Fibroblast of lung (primary cell): ENCODE results near the gene NUDCD3. TPM values are rescaled to one million over a fixed set of nuclear protein-coding genes. Genes with fewer than 3 reads are reported as not detected.
A peak's percentile ranks its signal among the peaks of the same experiment; 100 is the strongest.

ENCODE experiments used
- DNase-seq, 2 donors: peaks; one replicate each; pipeline versions ENCODE4 v3.0.0 to v3.0.0-alpha.2; 2010; ENCODE audit warnings: low read depth in 2 of 2
- H2AFZ ChIP-seq: 2 replicates; pipeline ENCODE4 v1.5.1; 2012; ENCODE audit warnings: low read length, control low read depth, inconsistent platforms
- H3K27ac ChIP-seq: 2 replicates; pipeline ENCODE4 v1.5.1; 2011; ENCODE audit warnings: low read length, control low read depth; ENCODE audit not compliant: insufficient read depth
- H3K27me3 ChIP-seq: 2 replicates; pipeline ENCODE4 v1.5.1; 2011; ENCODE audit warnings: mild to moderate bottlenecking, low read length; ENCODE audit not compliant: control insufficient read depth, insufficient read depth
- H3K36me3 ChIP-seq: 2 replicates; pipeline ENCODE4 v1.5.1; 2011; ENCODE audit warnings: low read length; ENCODE audit not compliant: control insufficient read depth, insufficient read depth
- H3K4me1 ChIP-seq: 2 replicates; pipeline ENCODE4 v1.5.1; 2011; ENCODE audit warnings: low read length; ENCODE audit not compliant: control insufficient read depth, insufficient read depth; ENCODE audit errors: extremely low read depth
- H3K4me2 ChIP-seq: 2 replicates; pipeline ENCODE4 v1.5.1; 2011; ENCODE audit warnings: low read length, control low read depth; ENCODE audit not compliant: insufficient read depth; ENCODE audit errors: extremely low read depth
- H3K4me3 ChIP-seq, 4 experiments: fragments of 200-600 bp in 1 of 4; sonication (generic) in 1 of 4; replicated peaks in 1 of 4; 2 replicates each; pipeline ENCODE4 v1.5.1; 2011 to 2016; ENCODE audit warnings: low read length in 4 of 4, low read depth in 3 of 4, mild to moderate bottlenecking in 3 of 4, control low read depth in 2 of 4, inconsistent platforms in 1 of 4, mixed read lengths in 1 of 4; ENCODE audit not compliant: insufficient read depth in 1 of 4; ENCODE audit errors: control extremely low read depth in 1 of 4
- H3K79me2 ChIP-seq: 2 replicates; pipeline ENCODE4 v1.5.1; 2012; ENCODE audit warnings: mild to moderate bottlenecking, low read length, inconsistent platforms; ENCODE audit not compliant: control insufficient read depth, insufficient read depth
- H3K9ac ChIP-seq: 2 replicates; pipeline ENCODE4 v1.5.1; 2011; ENCODE audit warnings: mild to moderate bottlenecking, low read length, control low read depth; ENCODE audit not compliant: insufficient read depth
- H3K9me3 ChIP-seq: 2 replicates; pipeline ENCODE4 v1.5.1; 2012; ENCODE audit warnings: low read depth, low read length; ENCODE audit not compliant: control insufficient read depth, insufficient read depth
- H4K20me1 ChIP-seq: 2 replicates; pipeline ENCODE4 v1.5.1; 2011; ENCODE audit warnings: low read length; ENCODE audit not compliant: control insufficient read depth, insufficient read depth; ENCODE audit errors: extremely low read depth
- CTCF ChIP-seq, 2 donors: IDR thresholded peaks in 1 of 2; conservative IDR thresholded peaks in 1 of 2; 1 replicate in 1 of 2; 2 replicates in 1 of 2; pipeline ENCODE4 v1.5.1; 2011 to 2012; ENCODE audit warnings: low read length in 2 of 2, control low read depth in 1 of 2, inconsistent platforms in 1 of 2, low read depth in 1 of 2, mild to moderate bottlenecking in 1 of 2
- EZH2 ChIP-seq: IDR thresholded peaks from 2 replicates; pipeline ENCODE4 v1.5.1; 2012; ENCODE audit warnings: low read length, control low read depth, mild to moderate bottlenecking; ENCODE audit errors: missing control alignments
- polyA plus RNA-seq, 2 donors: library from polyadenylated mRNA; depleted of rRNA in 1 of 2; stranded (reverse) in 1 of 2; unstranded in 1 of 2; fragments of >200 nt; gene quantifications; 2 replicates each; pipeline ENCODE4 v1.2.1, GENCODE V29; 2011 to 2012; ENCODE audit warnings: missing spikeins in 1 of 2
- total RNA-seq: library from RNA; depleted of rRNA; stranded (reverse); fragments of >200 nt; gene quantifications from 2 replicates; pipeline ENCODE4 v1.2.1, GENCODE V29; 2014

NUDCD3 gene
- total and polyA plus RNA-seq, 2 donors (not counting 1 experiment from before 2014, with no cell fraction given), result 51.9 to 68.7 TPM

GRCh38 chr7:44467217-44467548 lies 23.3 kb downstream of the NUDCD3 start:
- no peaks in the 10 kb centered on the region for H3K27me3 ChIP-seq
- no peak overlapping the region for H3K4me3 ChIP-seq
- no peak overlapping the region for H3K4me2 ChIP-seq
- no peak overlapping the region for H3K9ac ChIP-seq
- peaks cover 2% of the 10 kb centered on the region for H3K36me3 ChIP-seq
- no peak for DNase-seq
- no peak overlapping the region for H3K27ac ChIP-seq
- H3K79me2 ChIP-seq, result peaks cover 34% of the 10 kb centered on the region
- H3K4me1 ChIP-seq, result no peaks in the 10 kb centered on the region
- H4K20me1 ChIP-seq, result no peaks in the 10 kb centered on the region
- H3K9me3 ChIP-seq, result no peaks in the 10 kb centered on the region
- H2AFZ ChIP-seq, result no peak overlapping the region
- TF ChIP-seq EZH2 (no peak), CTCF (conservative IDR thresholded peaks at IDR 0.05 in 1 of 2, IDR thresholded peaks at IDR 0.05 in 1 of 2; ENCODE audit: low read depth in 1 of 2, low read length in 2 of 2) (no peak)

DNA sequence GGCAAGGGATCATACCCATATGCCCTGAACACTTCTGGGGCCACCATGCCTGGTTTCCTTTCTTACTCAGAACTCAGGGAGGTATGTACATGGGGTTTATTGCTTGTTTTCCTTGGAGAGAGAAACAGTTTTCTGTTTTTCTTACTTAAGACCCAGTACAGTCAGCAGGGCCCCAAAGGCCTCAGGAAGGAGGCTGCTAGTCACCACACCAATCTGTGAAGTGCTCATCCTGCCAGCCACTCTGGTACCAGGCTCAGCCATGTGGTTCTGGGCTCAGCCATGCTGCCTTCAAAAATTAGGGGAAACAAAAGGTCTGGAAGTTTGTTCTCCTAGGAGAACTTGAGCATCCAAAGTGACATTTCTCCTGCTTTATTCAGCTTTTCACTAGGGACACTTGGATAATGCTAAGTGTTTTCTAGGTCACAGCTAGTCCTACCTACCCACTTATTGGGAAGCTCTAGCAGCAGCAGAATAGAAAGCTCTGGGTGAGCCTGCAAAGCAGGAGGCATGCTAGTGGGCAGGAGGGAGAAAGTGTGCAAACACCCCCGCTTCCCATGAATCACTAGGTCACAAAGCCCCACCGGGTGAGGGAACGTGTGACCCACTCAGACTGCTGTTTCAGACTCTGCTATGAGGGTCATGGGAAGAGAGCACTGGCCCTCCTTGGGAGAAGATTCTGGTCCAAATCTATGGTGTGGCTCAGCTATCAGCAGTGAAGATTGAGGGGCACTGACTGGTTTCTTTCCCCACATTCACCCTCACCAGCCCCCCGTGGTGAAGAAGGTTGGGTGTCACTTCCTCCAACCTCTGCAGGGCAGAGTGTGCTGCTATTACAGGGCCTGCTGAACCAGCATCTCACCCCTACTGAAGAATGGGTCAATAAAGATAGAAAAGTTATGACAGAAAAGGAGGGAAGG lies 23.9 kb downstream of the NUDCD3 start:
- Histone ChIP-seq H3K9ac (no peak overlapping the region), H2AFZ (no peak overlapping the region), H3K27me3 (no peaks in the 10 kb centered on the region), H3K4me1 (peaks cover 3% of the 10 kb centered on the region), H3K79me2 (peaks cover 34% of the 10 kb centered on the region), H3K27ac (no peak overlapping the region), H3K9me3 (no peaks in the 10 kb centered on the region), H3K4me2 (no peak overlapping the region), H3K36me3 (peaks cover 2% of the 10 kb centered on the region), H4K20me1 (no peaks in the 10 kb centered on the region), H3K4me3 (no peak overlapping the region)
- TF ChIP-seq CTCF (conservative IDR thresholded peaks at IDR 0.05 in 1 of 2, IDR thresholded peaks at IDR 0.05 in 1 of 2; ENCODE audit: low read depth in 1 of 2, low read length in 2 of 2) (no peak), EZH2 (no peak)
- peak; percentile 36 to 48 for DNase-seq

DNA sequence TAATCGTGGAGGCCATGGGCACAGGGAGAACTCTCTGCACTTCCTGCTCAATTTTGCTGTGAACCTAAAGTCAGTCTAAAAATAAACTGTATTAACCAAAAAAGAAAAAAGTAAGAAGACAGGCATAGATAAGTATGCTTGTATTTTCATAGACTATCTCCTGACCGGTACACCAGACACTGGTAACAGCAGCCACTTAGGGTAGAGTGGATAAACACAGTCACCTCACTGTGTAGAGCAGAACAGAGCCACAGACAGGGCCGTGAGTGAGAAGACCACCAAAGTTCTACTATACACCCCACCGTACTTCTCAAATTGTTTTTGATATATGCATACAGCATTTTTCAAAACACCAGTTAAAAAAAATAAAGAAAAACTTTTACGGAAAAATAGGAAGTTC lies 25.0 kb downstream of the NUDCD3 start:
- H3K36me3 ChIP-seq, result peaks cover 2% of the 10 kb centered on the region

More for the DNA sequence above, 25.0 kb downstream of the NUDCD3 start:
- H3K4me2 ChIP-seq, result no peak overlapping the region
- peaks cover 8% of the 10 kb centered on the region for H3K4me1 ChIP-seq
- H4K20me1 ChIP-seq, result no peaks in the 10 kb centered on the region
- no peak overlapping the region for H3K9ac ChIP-seq
- TF ChIP-seq CTCF (conservative IDR thresholded peaks at IDR 0.05 in 1 of 2, IDR thresholded peaks at IDR 0.05 in 1 of 2; ENCODE audit: low read depth in 1 of 2, low read length in 2 of 2) (no peak), EZH2 (no peak)
- no peaks in the 10 kb centered on the region for H3K9me3 ChIP-seq
- no peak overlapping the region for H2AFZ ChIP-seq
- no peaks in the 10 kb centered on the region for H3K27me3 ChIP-seq
- peaks cover 33% of the 10 kb centered on the region for H3K79me2 ChIP-seq
- no peak overlapping the region for H3K4me3 ChIP-seq
- H3K27ac ChIP-seq, result no peak overlapping the region
- no peak for DNase-seq
